BJ (cell line): Measurements from ENCODE around the gene CLIP1. TPM values are rescaled to one million over a fixed set of nuclear protein-coding genes. Genes with fewer than 3 reads are reported as not detected.
"Not testable (repeated sequence)": the region's sequence is repeated elsewhere in the genome, so short reads cannot be mapped to it uniquely, and the experiment has no call there.

Experiments used
- CTCF ChIA-PET: fragments of 350-600 bp; formaldehyde crosslinking; extraction: SDS; loops from one replicate; lab custom pipeline; 2021; ENCODE audit warnings: antibody characterized with exemption, inconsistent platforms; lab: Yijun Ruan, JAX
- POLR2A ChIA-PET: fragments of 300-600 bp; sonication (Branson Sonifier 250); formaldehyde crosslinking; extraction: SDS; loops from one replicate; lab custom pipeline; 2021; ENCODE audit warnings: antibody characterized with exemption; lab: Charles Lee
- DNase-seq: peaks from one replicate; pipeline ENCODE4 v3.0.0-alpha.2; 2011; ENCODE audit warnings: low read depth
- H3K27me3 ChIP-seq: 2 replicates; pipeline ENCODE4 v1.6.0; 2011; ENCODE audit warnings: low read length; ENCODE audit not compliant: control insufficient read depth, insufficient read depth
- H3K36me3 ChIP-seq: 2 replicates; pipeline ENCODE4 v1.5.1; 2011; ENCODE audit warnings: low read length; ENCODE audit not compliant: control insufficient read depth, insufficient read depth
- H3K4me3 ChIP-seq: 2 replicates; pipeline ENCODE4 v1.5.1; 2011; ENCODE audit warnings: low read depth, mild to moderate bottlenecking, control low read depth, low read length
- polyA plus RNA-seq: library from polyadenylated mRNA; depleted of rRNA; stranded (reverse); fragments of >200 nt; gene quantifications from 2 replicates; pipeline ENCODE4 v1.2.3, GENCODE V29; 2011
- TF ChIP-seq, protein P1 (sequence below): IDR thresholded peaks from 2 replicates; pipeline ENCODE4 v1.5.1; 2011; ENCODE audit warnings: low read depth, mild to moderate bottlenecking, control low read depth, inconsistent platforms, low read length, moderate library complexity; ENCODE audit not compliant: insufficient read depth

CLIP1 gene
- polyA plus RNA-seq, 1 experiment, result 104 TPM

DNA sequence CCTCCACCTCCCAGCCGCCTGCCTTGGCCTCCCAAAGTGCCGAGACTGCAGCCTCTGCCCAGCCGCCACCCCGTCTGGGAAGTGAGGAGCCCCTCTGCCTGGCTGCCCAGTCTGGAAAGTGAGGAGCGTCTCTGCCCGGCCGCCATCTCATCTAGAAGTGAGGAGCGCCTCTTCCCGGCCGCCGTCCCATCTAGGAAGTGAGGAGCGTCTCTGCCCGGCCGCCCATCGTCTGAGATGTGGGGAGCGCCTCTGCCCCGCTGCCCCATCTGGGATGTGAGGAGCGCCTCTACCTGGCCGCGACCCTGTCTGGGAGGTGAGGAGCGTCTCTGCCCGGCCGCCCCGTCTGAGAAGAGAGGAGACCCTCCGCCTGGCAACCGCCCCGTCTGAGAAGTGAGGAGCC lies 65.5 kb downstream of the CLIP1 start:
- CTCF ChIA-PET, result interaction anchor here (1.0 to 2.0 kb wide), 5 partner anchors 10 to 227 kb away, joined by 4 to 12 read pairs (median 5); no protein-coding TSS in a partner anchor
- H3K4me3 ChIP-seq, POLR2A ChIA-PET, DNase-seq, H3K27me3 ChIP-seq: not testable (repeated sequence)
- peaks cover 30% of the 10 kb centered on the region for H3K36me3 ChIP-seq

GRCh38 chr12:122356192-122356635 lies 66.3 kb downstream of the CLIP1 start:
- POLR2A ChIA-PET, result no interaction called here
- DNase-seq, result no peak
- H3K27me3 ChIP-seq, result no peaks in the 10 kb centered on the region
- CTCF ChIA-PET, result interaction anchor here (0.5 to 4.7 kb wide), 20 partner anchors 9 to 325 kb away, joined by 3 to 69 read pairs (median 4); no protein-coding TSS in a partner anchor
- H3K36me3 ChIP-seq, result peaks cover 27% of the 10 kb centered on the region
- TF ChIP-seq, protein P1, sequence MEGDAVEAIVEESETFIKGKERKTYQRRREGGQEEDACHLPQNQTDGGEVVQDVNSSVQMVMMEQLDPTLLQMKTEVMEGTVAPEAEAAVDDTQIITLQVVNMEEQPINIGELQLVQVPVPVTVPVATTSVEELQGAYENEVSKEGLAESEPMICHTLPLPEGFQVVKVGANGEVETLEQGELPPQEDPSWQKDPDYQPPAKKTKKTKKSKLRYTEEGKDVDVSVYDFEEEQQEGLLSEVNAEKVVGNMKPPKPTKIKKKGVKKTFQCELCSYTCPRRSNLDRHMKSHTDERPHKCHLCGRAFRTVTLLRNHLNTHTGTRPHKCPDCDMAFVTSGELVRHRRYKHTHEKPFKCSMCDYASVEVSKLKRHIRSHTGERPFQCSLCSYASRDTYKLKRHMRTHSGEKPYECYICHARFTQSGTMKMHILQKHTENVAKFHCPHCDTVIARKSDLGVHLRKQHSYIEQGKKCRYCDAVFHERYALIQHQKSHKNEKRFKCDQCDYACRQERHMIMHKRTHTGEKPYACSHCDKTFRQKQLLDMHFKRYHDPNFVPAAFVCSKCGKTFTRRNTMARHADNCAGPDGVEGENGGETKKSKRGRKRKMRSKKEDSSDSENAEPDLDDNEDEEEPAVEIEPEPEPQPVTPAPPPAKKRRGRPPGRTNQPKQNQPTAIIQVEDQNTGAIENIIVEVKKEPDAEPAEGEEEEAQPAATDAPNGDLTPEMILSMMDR, result peak; percentile 76
- H3K4me3 ChIP-seq, result no peak overlapping the region

DNA sequence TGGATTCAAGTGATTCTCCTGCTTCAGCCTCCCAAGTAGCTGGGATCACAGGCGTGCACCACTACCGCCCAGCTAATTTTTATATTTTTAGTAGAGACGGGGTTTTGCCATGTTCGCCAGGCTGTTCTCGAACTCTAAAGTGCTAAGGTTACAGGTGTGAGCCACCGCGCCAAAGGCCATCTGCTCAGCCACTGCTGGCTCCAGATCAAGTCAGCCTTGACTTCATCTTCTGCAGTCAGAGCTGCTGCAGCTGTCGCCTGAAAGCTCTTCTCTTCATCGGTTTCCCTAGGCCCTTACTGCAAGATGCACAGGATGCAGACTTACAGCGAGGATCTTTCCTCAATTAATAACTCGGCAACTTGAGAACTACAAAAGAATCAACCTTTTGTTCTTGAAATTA lies 66.8 kb downstream of the CLIP1 start:
- CTCF ChIA-PET, result interaction anchor here (0.5 to 4.7 kb wide), 20 partner anchors 9 to 326 kb away, joined by 3 to 69 read pairs (median 4); no protein-coding TSS in a partner anchor
- no peak for DNase-seq
- H3K27me3 ChIP-seq, result no peaks in the 10 kb centered on the region
- TF ChIP-seq, protein P1, result no peak
- peaks cover 24% of the 10 kb centered on the region for H3K36me3 ChIP-seq
- no peak overlapping the region for H3K4me3 ChIP-seq
- POLR2A ChIA-PET, result no interaction called here

DNA sequence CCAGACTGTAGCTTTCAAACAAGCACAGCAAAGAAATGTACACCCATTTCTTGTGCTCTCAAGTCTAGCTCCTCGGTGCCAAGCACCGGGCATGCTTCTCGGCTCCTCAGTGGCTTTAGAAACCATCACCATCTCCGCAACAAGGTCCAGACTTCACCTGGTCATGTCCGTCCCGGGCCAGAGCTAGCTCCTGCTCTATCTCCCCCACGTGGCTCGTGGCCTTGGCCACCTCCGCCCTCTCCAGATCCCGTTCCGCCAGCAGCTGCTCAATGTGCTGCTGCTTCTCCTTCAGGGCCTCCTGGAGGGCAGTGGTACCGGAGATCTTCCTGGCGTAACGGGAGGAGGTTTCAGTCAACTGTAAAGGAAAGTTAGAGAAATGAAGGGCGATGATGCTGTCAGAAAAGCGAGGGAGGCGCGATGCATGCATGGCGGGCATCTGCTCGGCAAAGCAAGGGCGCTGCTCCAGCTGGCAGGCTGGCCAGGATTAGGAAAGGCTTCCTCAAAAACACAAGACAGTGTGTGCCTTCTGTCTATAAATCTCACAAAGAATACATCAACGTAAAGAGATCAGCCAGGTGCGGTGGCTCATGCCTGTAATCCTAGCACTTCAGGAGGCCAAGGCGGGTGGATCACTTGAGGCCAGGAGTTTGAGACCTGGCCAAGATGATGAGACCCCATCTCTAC lies 67.4 kb downstream of the CLIP1 start:
- TF ChIP-seq, protein P1, result no peak
- ChIA-PET CTCF (interaction anchor here (0.7 to 4.7 kb wide), 16 partner anchors 8 to 327 kb away, joined by 3 to 69 read pairs (median 4); no protein-coding TSS in a partner anchor), POLR2A (no interaction called here)
- DNase-seq, result no peak
- Histone ChIP-seq H3K27me3 (no peaks in the 10 kb centered on the region), H3K4me3 (no peak overlapping the region), H3K36me3 (peaks cover 25% of the 10 kb centered on the region)

- peaks cover 27% of the 10 kb centered on the region for H3K36me3 ChIP-seq
- CTCF ChIA-PET, result interaction anchor here (4.7 kb wide), 1 partner anchor 13 kb away, joined by 69 read pairs; no protein-coding TSS in a partner anchor
- TF ChIP-seq, protein P1, result no peak
These were observed 70.1 kb downstream of the CLIP1 start for GRCh38 chr12:122352394-122352793.

More at GRCh38 chr12:122352394-122352793, 70.1 kb downstream of the CLIP1 start:
- H3K4me3 ChIP-seq, result no peak overlapping the region
- POLR2A ChIA-PET, result no interaction called here
- no peak for DNase-seq
- H3K27me3 ChIP-seq, result no peaks in the 10 kb centered on the region
